Psoas muscle (tissue), 8 donors: Measurements from ENCODE around the gene FGFR3. TPM values are rescaled to one million over a fixed set of nuclear protein-coding genes. Genes with fewer than 3 reads are reported as not detected.

Experiments used
- ATAC-seq, 4 donors: fragments of 200-7000 bp; cut with Tn5 transposase; one replicate each; pipeline ENCODE4 v1.9.1; 2020; ENCODE audit warnings: moderate library complexity in 3 of 4, mild to moderate bottlenecking in 2 of 4
- DNase-seq, 2 donors: peaks; one replicate each; pipeline ENCODE4 v3.0.0-alpha.2; 2020
- H3K27ac ChIP-seq: fragments of 200-600 bp; one replicate; pipeline ENCODE4 v1.8.0; 2022
- H3K27me3 ChIP-seq, 3 donors: fragments of 200-600 bp in 1 of 3; one replicate each; pipeline versions ENCODE4 v1.6.1 to v1.8.0; 2013 to 2022; ENCODE audit warnings: low read length in 2 of 3, mild to moderate bottlenecking in 2 of 3, moderate library complexity in 1 of 3; ENCODE audit not compliant: insufficient read depth in 3 of 3
- H3K36me3 ChIP-seq, 2 donors: fragments of 200-600 bp in 1 of 2; one replicate each; pipeline versions ENCODE4 v1.6.1 to v1.8.0; 2013 to 2022; ENCODE audit warnings: low read depth in 1 of 2, mild to moderate bottlenecking in 1 of 2, moderate library complexity in 1 of 2; ENCODE audit not compliant: insufficient read depth in 1 of 2
- H3K4me1 ChIP-seq: fragments of 200-600 bp; one replicate; pipeline ENCODE4 v1.8.0; 2022
- H3K4me3 ChIP-seq: fragments of 200-600 bp; one replicate; pipeline ENCODE4 v1.8.0; 2022; ENCODE audit warnings: mild to moderate bottlenecking
- H3K9me3 ChIP-seq: fragments of 200-600 bp; one replicate; pipeline ENCODE4 v1.8.0; 2022
- CTCF ChIP-seq: fragments of 200-600 bp; IDR thresholded peaks from one replicate; pipeline ENCODE4 v1.8.0; 2022; ENCODE audit warnings: antibody characterized with exemption
- WGBS, 3 donors: extraction: QIAGEN DNeasy Blood & Tissue Kit; methylation state at CpG; one replicate each; pipeline versions ENCODE4 v1.1.6 to v1.1.7; 2013; 5-methylcytosine and 5-hydroxymethylcytosine counted together
- intact Hi-C, 2 donors: fragments of 100-400 bp; cut with DNase I; formaldehyde crosslinking; loops; one replicate each; pipeline versions ENCODE4 v1.11.0 to v1.14.2; 2022
- polyA plus RNA-seq, 3 donors: library from polyadenylated mRNA; stranded (reverse); fragments of 200-250 nt; gene quantifications; one replicate each; pipeline ENCODE4 v1.2.3, GENCODE V29; 2013
- total RNA-seq, 4 donors: library from RNA; stranded (reverse); fragmentation: NEBNext Ultra II Directional in 2 of 4; extraction: Animal tissue kit (Norgen Biotek cat#: 25700) in 2 of 4; gene quantifications; one replicate each; pipeline versions ENCODE4 v1.2.1 to v1.2.4, GENCODE V29; 2021 to 2023
- donor health status: healthy with polysubstance abuse.
- donor health status: DM: no; HTN: no; CAD: no; lungs with moderate emphysema.
- donor health status: Bipolar disorder and iron deficiency.
- donor health status: healthy.
- donor health status: DM: yes; HTN: yes; CAD: no.
- donor health status: DM: no; HTN: no; CAD: no.
- donor health status: DM: no; HTN: no; CAD: no.
- donor health status: DM: yes; HTN: yes; CAD: no.

The FGFR3 gene
- total and polyA plus RNA-seq, 7 donors, result 0.17 to 1.1 (median 0.30) TPM

GRCh38 chr4:1819284-1819683 lies 26.2 kb downstream of the FGFR3 start:
- no peak overlapping the region for H3K4me3 ChIP-seq
- ATAC-seq (peak; percentile 94 to 98 (median 96)), DNase-seq (peak; percentile 58 to 87)
- TF ChIP-seq CTCF, result no peak
- H3K27ac ChIP-seq, result peak overlapping the region; percentile 61
- H3K4me1 ChIP-seq, result peaks cover 23% of the 10 kb centered on the region
- intact Hi-C loops, result no loop called here
- H3K27me3 ChIP-seq, result no peaks in the 10 kb centered on the region
- H3K9me3 ChIP-seq, result no peaks in the 10 kb centered on the region
- peaks cover 5 to 94% of the 10 kb centered on the region in 2 donors for H3K36me3 ChIP-seq
- 12 to 24% (median 17%) methylated on average over 10 of the region's 10 CpGs for WGBS, 3 donors

- Histone ChIP-seq H3K27me3 (no peaks in the 10 kb centered on the region), H3K27ac (peak overlapping the region; percentile 61), H3K9me3 (no peaks in the 10 kb centered on the region), H3K36me3 (peaks cover 5 to 94% of the 10 kb centered on the region in 2 donors), H3K4me1 (peaks cover 23% of the 10 kb centered on the region), H3K4me3 (no peak overlapping the region)
- 52 to 79% (median 57%) methylated on average over 7 of the region's 7 CpGs for WGBS, 3 donors
- intact Hi-C loops, result no loop called here
- ATAC-seq (peak in 1 of 4 donors; percentile 4), DNase-seq (no peak)
- no peak for TF ChIP-seq CTCF
Observed at GRCh38 chr4:1819816-1820215, 26.7 kb downstream of the FGFR3 start.

GRCh38 chr4:1821679-1822567 lies 28.8 kb downstream of the FGFR3 start:
- intact Hi-C loops, result no loop called here
- no peak overlapping the region for H3K4me3 ChIP-seq
- 95 to 98% (median 96%) methylated on average over 18 of the region's 18 CpGs for WGBS, 3 donors
- TF ChIP-seq CTCF, result no peak
- H3K4me1 ChIP-seq, result peaks cover 23% of the 10 kb centered on the region
- H3K9me3 ChIP-seq, result no peaks in the 10 kb centered on the region
- ATAC-seq (no peak), DNase-seq (no peak)
- H3K27me3 ChIP-seq, result no peaks in the 10 kb centered on the region
- peaks cover 4 to 93% of the 10 kb centered on the region in 2 donors for H3K36me3 ChIP-seq
- H3K27ac ChIP-seq, result no peak overlapping the region

GRCh38 chr4:1822568-1823544 lies 29.8 kb downstream of the FGFR3 start:
- DNase-seq (no peak), ATAC-seq (no peak)
- 89 to 92% (median 92%) methylated on average over 36 to 37 of the region's 37 CpGs for WGBS, 3 donors
- no peak for TF ChIP-seq CTCF
- intact Hi-C loops, result no loop called here
- Histone ChIP-seq H3K36me3 (peaks cover 4 to 84% of the 10 kb centered on the region in 2 donors), H3K27me3 (no peaks in the 10 kb centered on the region), H3K27ac (no peak overlapping the region), H3K9me3 (no peaks in the 10 kb centered on the region), H3K4me3 (no peak overlapping the region), H3K4me1 (peaks cover 22% of the 10 kb centered on the region)
